AG04450 (cell line): ENCODE measurements around the gene BCAS1. TPM values are rescaled to one million over a fixed set of nuclear protein-coding genes. Genes with fewer than 3 reads are reported as not detected.

ENCODE experiments used
- CTCF ChIA-PET: fragments of 300-600, 350-600 bp; formaldehyde crosslinking; extraction: SDS; loops from one replicate; lab custom pipeline; 2022; ENCODE audit warnings: antibody characterized with exemption, inconsistent platforms; lab: Charles Lee
- POLR2A ChIA-PET: fragments of 350-600 bp; formaldehyde crosslinking; extraction: SDS; loops from one replicate; lab custom pipeline; 2021; ENCODE audit warnings: antibody characterized with exemption, inconsistent platforms; lab: Yijun Ruan, JAX
- DNase-seq: peaks from one replicate; pipeline ENCODE4 v3.0.0-alpha.2; 2011; ENCODE audit warnings: low read depth, low spot score
- H3K27ac ChIP-seq: one replicate; pipeline ENCODE4 v1.5.1; 2012; ENCODE audit warnings: low read depth, low read length, control low read depth
- H3K27me3 ChIP-seq: one replicate; pipeline ENCODE4 v1.6.0; 2012; ENCODE audit warnings: low read length; ENCODE audit not compliant: control insufficient read depth, insufficient read depth
- H3K4me3 ChIP-seq: 2 replicates; pipeline ENCODE4 v1.5.1; 2011; ENCODE audit warnings: mild to moderate bottlenecking, low read depth, low read length, control low read depth
- H3K9me3 ChIP-seq: 2 replicates; pipeline ENCODE4 v1.5.1; 2012; ENCODE audit warnings: low read length; ENCODE audit not compliant: control insufficient read depth, insufficient read depth
- polyA plus RNA-seq: library from polyadenylated mRNA; depleted of rRNA; stranded (reverse); fragments of >200 nt; gene quantifications from 2 replicates; pipeline ENCODE4 v1.2.3, GENCODE V29; 2011
- TF ChIP-seq, protein P1 (sequence below): IDR thresholded peaks from 2 replicates; pipeline ENCODE4 v1.5.1; 2011; ENCODE audit warnings: low read depth, low read length, control low read depth, inconsistent platforms

Gene BCAS1
- polyA plus RNA-seq, 1 experiment: not detected

DNA sequence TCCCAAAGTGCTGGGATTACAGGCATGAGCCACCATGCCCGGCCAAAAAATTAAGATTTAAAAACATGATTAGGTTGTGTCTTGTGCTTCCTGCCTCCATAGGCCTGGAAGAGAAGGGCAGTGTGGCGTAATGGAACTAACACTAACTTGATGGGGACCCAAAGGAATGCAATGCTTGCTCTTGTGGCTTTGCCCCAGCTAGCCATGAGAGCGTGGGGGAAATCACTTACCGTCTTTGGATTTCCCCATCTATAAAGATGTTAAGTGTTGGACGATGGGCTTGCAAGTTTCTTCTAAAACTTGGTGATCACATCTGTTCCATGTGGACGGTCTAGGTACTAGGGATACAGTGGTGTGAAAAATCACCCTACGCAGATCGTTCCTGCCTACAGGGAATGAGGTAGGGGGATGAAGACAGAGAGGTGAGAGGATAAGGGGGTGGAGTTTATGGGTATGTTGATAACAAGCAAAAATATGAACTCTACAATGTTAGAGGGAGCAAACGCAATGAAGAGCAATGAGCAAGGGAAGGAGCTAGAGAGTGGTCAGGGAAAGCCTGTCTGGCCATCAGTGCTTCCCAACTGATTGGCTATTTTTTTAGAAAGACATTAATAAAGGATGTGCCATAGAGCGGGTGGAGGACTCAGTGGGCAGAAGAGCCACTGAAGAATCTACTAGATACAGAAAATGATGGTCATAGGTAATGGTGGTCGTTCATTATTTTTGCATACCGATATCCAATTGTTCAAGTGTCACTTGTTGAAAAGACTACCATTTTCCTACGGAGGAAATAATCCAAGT is 165.2 kb downstream of the BCAS1 start:
- ChIA-PET CTCF (interaction anchor here (0.9 to 3.2 kb wide), 3 partner anchors 11 to 35 kb away, joined by 3 to 21 read pairs (median 6); no protein-coding TSS in a partner anchor), POLR2A (no interaction called here)
- Histone ChIP-seq H3K9me3 (no peaks in the 10 kb centered on the region), H3K27ac (no peak overlapping the region), H3K4me3 (no peak overlapping the region), H3K27me3 (no peaks in the 10 kb centered on the region)
- DNase-seq: no peak
- TF ChIP-seq, protein P1, sequence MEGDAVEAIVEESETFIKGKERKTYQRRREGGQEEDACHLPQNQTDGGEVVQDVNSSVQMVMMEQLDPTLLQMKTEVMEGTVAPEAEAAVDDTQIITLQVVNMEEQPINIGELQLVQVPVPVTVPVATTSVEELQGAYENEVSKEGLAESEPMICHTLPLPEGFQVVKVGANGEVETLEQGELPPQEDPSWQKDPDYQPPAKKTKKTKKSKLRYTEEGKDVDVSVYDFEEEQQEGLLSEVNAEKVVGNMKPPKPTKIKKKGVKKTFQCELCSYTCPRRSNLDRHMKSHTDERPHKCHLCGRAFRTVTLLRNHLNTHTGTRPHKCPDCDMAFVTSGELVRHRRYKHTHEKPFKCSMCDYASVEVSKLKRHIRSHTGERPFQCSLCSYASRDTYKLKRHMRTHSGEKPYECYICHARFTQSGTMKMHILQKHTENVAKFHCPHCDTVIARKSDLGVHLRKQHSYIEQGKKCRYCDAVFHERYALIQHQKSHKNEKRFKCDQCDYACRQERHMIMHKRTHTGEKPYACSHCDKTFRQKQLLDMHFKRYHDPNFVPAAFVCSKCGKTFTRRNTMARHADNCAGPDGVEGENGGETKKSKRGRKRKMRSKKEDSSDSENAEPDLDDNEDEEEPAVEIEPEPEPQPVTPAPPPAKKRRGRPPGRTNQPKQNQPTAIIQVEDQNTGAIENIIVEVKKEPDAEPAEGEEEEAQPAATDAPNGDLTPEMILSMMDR: no peak

DNA sequence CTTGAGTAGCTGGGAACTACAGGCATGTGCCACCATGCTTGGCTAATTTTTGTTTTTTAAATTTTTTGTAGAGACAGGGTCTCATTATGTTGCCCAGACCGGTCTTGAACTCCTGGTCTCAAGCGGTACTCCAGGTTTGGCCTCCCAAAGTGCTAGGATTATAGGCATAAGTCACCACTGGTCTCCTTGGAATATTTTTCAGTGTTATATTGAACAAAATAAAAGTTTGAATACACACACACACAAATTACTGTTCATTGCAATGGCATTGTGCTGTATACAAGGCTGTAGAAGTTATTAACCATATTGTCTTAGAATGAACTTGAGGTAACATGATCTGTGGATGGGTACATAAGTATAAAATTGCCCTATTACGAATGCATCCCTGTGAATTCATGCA is 166.1 kb downstream of the BCAS1 start:
- POLR2A ChIA-PET: no interaction called here

DNA sequence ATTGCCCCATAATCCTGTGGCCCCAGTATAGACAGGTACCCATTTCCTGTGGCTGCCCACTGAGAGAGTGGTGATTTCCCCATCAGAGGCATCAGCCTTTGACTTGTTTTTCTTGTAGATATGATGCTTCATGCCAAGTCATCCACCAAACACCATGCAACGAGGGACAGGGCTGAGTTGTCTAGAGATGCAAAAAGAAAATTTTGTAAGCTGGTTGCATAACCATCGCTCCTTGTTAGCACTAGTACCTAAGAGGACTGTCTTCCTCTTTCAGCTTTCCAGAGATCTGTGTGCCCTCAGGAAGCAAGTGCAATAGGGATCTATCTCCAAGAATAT is 166.8 kb downstream of the BCAS1 start:
- H3K9me3 ChIP-seq: no peaks in the 10 kb centered on the region
- no peak overlapping the region for H3K27ac ChIP-seq
- H3K27me3 ChIP-seq: no peaks in the 10 kb centered on the region
- CTCF ChIA-PET: interaction anchor here (3.8 kb wide), 1 partner anchor 12 kb away, joined by 30 read pairs; no protein-coding TSS in a partner anchor
- no peak overlapping the region for H3K4me3 ChIP-seq
- DNase-seq: no peak
- POLR2A ChIA-PET: no interaction called here
- TF ChIP-seq, protein P1: no peak

More for the DNA sequence above, 166.1 kb downstream of the BCAS1 start:
- TF ChIP-seq, protein P1: no peak
- Histone ChIP-seq H3K27me3 (no peaks in the 10 kb centered on the region), H3K4me3 (no peak overlapping the region), H3K9me3 (no peaks in the 10 kb centered on the region), H3K27ac (no peak overlapping the region)
- CTCF ChIA-PET: no interaction called here
- DNase-seq: no peak

DNA sequence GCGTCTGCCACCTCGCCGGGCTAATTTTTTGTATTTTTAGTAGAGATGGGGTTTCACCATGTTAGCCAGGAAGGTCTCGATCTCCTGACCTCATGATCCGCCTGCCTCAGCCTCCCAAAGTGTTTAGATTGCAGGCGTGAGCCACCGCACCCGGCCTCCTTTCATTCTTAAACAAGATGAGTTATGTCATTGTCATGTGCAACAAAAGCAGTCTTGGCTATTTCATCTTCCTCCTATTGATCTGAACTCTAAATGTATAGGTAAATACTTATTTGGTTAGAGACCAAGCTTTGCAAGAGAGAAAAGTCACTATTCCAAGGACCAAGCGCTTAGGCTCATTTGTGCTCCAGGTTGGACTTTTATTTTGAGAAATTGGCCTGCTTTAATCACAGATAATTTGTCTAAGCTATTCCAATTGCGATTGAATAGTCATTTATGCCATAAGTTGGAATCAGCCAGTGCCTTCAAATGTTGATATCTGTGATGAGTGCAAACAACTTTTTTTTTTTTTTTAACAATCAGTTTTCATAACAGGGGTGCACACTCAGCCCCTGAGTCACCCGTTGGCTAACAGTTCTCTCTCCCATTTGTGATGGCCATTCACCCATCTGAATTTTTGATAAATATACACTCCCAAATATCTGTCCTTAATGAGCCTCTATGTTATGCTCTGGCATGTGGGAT is 167.3 kb downstream of the BCAS1 start:
- Histone ChIP-seq H3K9me3 (no peaks in the 10 kb centered on the region), H3K4me3 (no peak overlapping the region), H3K27ac (no peak overlapping the region), H3K27me3 (no peaks in the 10 kb centered on the region)
- CTCF ChIA-PET: interaction anchor here (0.7 to 3.8 kb wide), 2 partner anchors 13 to 59 kb away, joined by 5 to 30 read pairs; no protein-coding TSS in a partner anchor
- DNase-seq: no peak
- TF ChIP-seq, protein P1: no peak
- POLR2A ChIA-PET: no interaction called here
